Skeletal muscle tissue (tissue), 4 donors: ENCODE results near the gene MMP14. TPM values are rescaled to one million over a fixed set of nuclear protein-coding genes. Genes with fewer than 3 reads are reported as not detected.
"Not testable (repeated sequence)": the region's sequence is repeated elsewhere in the genome, so short reads cannot be mapped to it uniquely, and the experiment has no call there.

Source experiments
- H3K27ac ChIP-seq: one replicate; pipeline ENCODE4 v1.7.0; 2013; ENCODE audit warnings: mild to moderate bottlenecking, low read depth, low read length, inconsistent platforms
- H3K27me3 ChIP-seq, 3 donors: one replicate each; pipeline ENCODE4 v1.7.0; 2013; ENCODE audit warnings: low read length in 3 of 3; ENCODE audit not compliant: control insufficient read depth in 3 of 3, insufficient read depth in 3 of 3
- H3K36me3 ChIP-seq, 3 donors: one replicate each; pipeline ENCODE4 v1.7.0; 2013; ENCODE audit warnings: low read length in 3 of 3; ENCODE audit not compliant: control insufficient read depth in 3 of 3, insufficient read depth in 3 of 3
- H3K4me1 ChIP-seq, 3 donors: one replicate each; pipeline ENCODE4 v1.7.0; 2013; ENCODE audit warnings: low read length in 3 of 3, mild to moderate bottlenecking in 3 of 3; ENCODE audit not compliant: control insufficient read depth in 3 of 3, insufficient read depth in 3 of 3
- H3K4me3 ChIP-seq, 3 donors: one replicate each; pipeline ENCODE4 v1.7.0; 2013; ENCODE audit warnings: low read length in 3 of 3
- H3K9ac ChIP-seq, 3 donors: one replicate each; pipeline ENCODE4 v1.7.0; 2013; ENCODE audit warnings: low read length in 3 of 3, mild to moderate bottlenecking in 3 of 3, moderate library complexity in 2 of 3, low read depth in 1 of 3
- H3K9me3 ChIP-seq, 3 donors: one replicate each; pipeline ENCODE4 v1.7.0; 2013; ENCODE audit warnings: low read length in 3 of 3; ENCODE audit not compliant: control insufficient read depth in 3 of 3
- total RNA-seq: library from RNA; depleted of rRNA; stranded (reverse); fragments of >200 nt; gene quantifications from one replicate; pipeline ENCODE4 v1.2.3, GENCODE V29; 2014
- donor health status: Osteomylitis.

Gene MMP14
- 96.0 TPM for total RNA-seq

- H3K9ac ChIP-seq, result peak within 1 kb of the TSS; percentile 76 to 89 (median 85)
- H3K9me3 ChIP-seq, result no peaks in the 10 kb centered on the region
- H3K4me1 ChIP-seq, result peaks cover 17 to 22% (median 21%) of the 10 kb centered on the region in 3 donors
- peaks cover 12 to 26% (median 22%) of the 10 kb centered on the region in 3 donors for H3K36me3 ChIP-seq
- H3K27ac ChIP-seq, result peak within 1 kb of the TSS; percentile 87
- peaks cover 0 to 21% (median 5%) of the 10 kb centered on the region in 3 donors for H3K27me3 ChIP-seq
- H3K4me3 ChIP-seq, result peak within 1 kb of the TSS; percentile 73 to 80 (median 78)
Measured at GRCh38 chr14:22836301-22837113, at the start of gene MMP14. Gene MMP14 (plus strand): TSS chr14:22836585. CDS start chr14:22836818, 233 bp downstream.

GRCh38 chr14:22786685-22787084 is 49.7 kb upstream of the MMP14 start:
- Histone ChIP-seq H3K27me3 (no peaks in the 10 kb centered on the region), H3K4me1 (peaks cover 0 to 2% (median under 1%) of the 10 kb centered on the region in 3 donors)

GRCh38 chr14:22791301-22791700 is 45.1 kb upstream of the MMP14 start:
- peaks cover 0 to 2% (median 0%) of the 10 kb centered on the region in 3 donors for H3K4me1 ChIP-seq
- H3K27ac ChIP-seq, result no peak overlapping the region
- H3K4me3 ChIP-seq, result no peak overlapping the region
- no peaks in the 10 kb centered on the region for H3K27me3 ChIP-seq
- H3K9me3 ChIP-seq, result no peaks in the 10 kb centered on the region
- H3K36me3 ChIP-seq, result no peaks in the 10 kb centered on the region
- no peak overlapping the region for H3K9ac ChIP-seq

More at GRCh38 chr14:22786685-22787084, 49.7 kb upstream of the MMP14 start:
- no peak overlapping the region for H3K9ac ChIP-seq
- no peaks in the 10 kb centered on the region for H3K36me3 ChIP-seq
- no peak overlapping the region for H3K4me3 ChIP-seq
- no peaks in the 10 kb centered on the region for H3K9me3 ChIP-seq
- H3K27ac ChIP-seq, result no peak overlapping the region

GRCh38 chr14:22792158-22792557 is 44.2 kb upstream of the MMP14 start:
- H3K36me3 ChIP-seq, result no peaks in the 10 kb centered on the region
- H3K4me3 ChIP-seq, result no peak overlapping the region
- no peak overlapping the region for H3K27ac ChIP-seq
- peaks cover 0 to 2% (median 0%) of the 10 kb centered on the region in 3 donors for H3K4me1 ChIP-seq
- peaks cover 0 to 3% (median 0%) of the 10 kb centered on the region in 3 donors for H3K27me3 ChIP-seq
- no peak overlapping the region for H3K9ac ChIP-seq
- no peaks in the 10 kb centered on the region for H3K9me3 ChIP-seq

GRCh38 chr14:22793550-22793949 is 42.8 kb upstream of the MMP14 start:
- not testable (repeated sequence) for H3K36me3 ChIP-seq, H3K9ac ChIP-seq, H3K4me3 ChIP-seq, H3K27ac ChIP-seq, H3K4me1 ChIP-seq, H3K9me3 ChIP-seq, H3K27me3 ChIP-seq

GRCh38 chr14:22793976-22794375 is 42.4 kb upstream of the MMP14 start:
- H3K4me1 ChIP-seq, result peaks cover 0 to 2% (median 0%) of the 10 kb centered on the region in 3 donors
- peaks cover 0 to 3% (median 0%) of the 10 kb centered on the region in 3 donors for H3K27me3 ChIP-seq
- no peak overlapping the region for H3K27ac ChIP-seq
- H3K4me3 ChIP-seq, result no peak overlapping the region
- no peaks in the 10 kb centered on the region for H3K9me3 ChIP-seq
- H3K36me3 ChIP-seq, result no peaks in the 10 kb centered on the region
- no peak overlapping the region for H3K9ac ChIP-seq

- Histone ChIP-seq H3K4me3 (no peak overlapping the region), H3K36me3 (no peaks in the 10 kb centered on the region), H3K4me1 (peaks cover 0 to 2% (median 0%) of the 10 kb centered on the region in 3 donors), H3K27me3 (peaks cover 0 to 3% (median 0%) of the 10 kb centered on the region in 3 donors), H3K27ac (no peak overlapping the region), H3K9me3 (no peaks in the 10 kb centered on the region), H3K9ac (no peak overlapping the region)
Measured at GRCh38 chr14:22794551-22794951, 41.8 kb upstream of the MMP14 start.

- H3K27me3 ChIP-seq, result peaks cover 0 to 3% (median 0%) of the 10 kb centered on the region in 3 donors
- no peak overlapping the region for H3K4me3 ChIP-seq
- no peak overlapping the region for H3K9ac ChIP-seq
- H3K9me3 ChIP-seq, result no peaks in the 10 kb centered on the region
- H3K4me1 ChIP-seq, result peaks cover 0 to 2% (median 0%) of the 10 kb centered on the region in 3 donors
- no peak overlapping the region for H3K27ac ChIP-seq
- no peaks in the 10 kb centered on the region for H3K36me3 ChIP-seq
Measured at GRCh38 chr14:22796087-22796707, 40.2 kb upstream of the MMP14 start.

GRCh38 chr14:22797017-22797917 is 39.1 kb upstream of the MMP14 start:
- H3K36me3 ChIP-seq, result no peaks in the 10 kb centered on the region
- H3K27ac ChIP-seq, result no peak overlapping the region
- no peak overlapping the region for H3K9ac ChIP-seq

More at GRCh38 chr14:22797017-22797917, 39.1 kb upstream of the MMP14 start:
- peaks cover 0 to 3% (median 0%) of the 10 kb centered on the region in 3 donors for H3K27me3 ChIP-seq
- H3K4me3 ChIP-seq, result no peak overlapping the region
- H3K9me3 ChIP-seq, result no peaks in the 10 kb centered on the region
- no peaks in the 10 kb centered on the region for H3K4me1 ChIP-seq
